CD14-positive monocyte (primary cell): ENCODE data around the gene C18orf63. TPM values are rescaled to one million over a fixed set of nuclear protein-coding genes. Genes with fewer than 3 reads are reported as not detected.

Experiments
- DNase-seq, 3 donors: peaks; one replicate each; pipeline ENCODE4 v3.0.0-alpha.2; 2011 to 2022
- H2AFZ ChIP-seq: 2 replicates; pipeline ENCODE4 v1.6.0; 2012; ENCODE audit warnings: mild to moderate bottlenecking, low read depth, low read length, inconsistent platforms; ENCODE audit not compliant: insufficient read depth, poor library complexity, severe bottlenecking
- H3K27ac ChIP-seq, 2 donors: 1 replicate in 1 of 2; 2 replicates in 1 of 2; pipeline ENCODE4 v1.5.1; 2012 to 2013; ENCODE audit warnings: low read length in 2 of 2, control low read depth in 1 of 2, inconsistent platforms in 1 of 2, low read depth in 1 of 2, mild to moderate bottlenecking in 1 of 2
- H3K27me3 ChIP-seq, 2 donors: one replicate each; pipeline versions ENCODE4 v1.6.0 to v1.6.1; 2011 to 2013; ENCODE audit warnings: low read length in 2 of 2; ENCODE audit not compliant: control insufficient read depth in 2 of 2, insufficient read depth in 2 of 2
- H3K36me3 ChIP-seq, 2 donors: replicated peaks in 1 of 2; 1 replicate in 1 of 2; 2 replicates in 1 of 2; pipeline versions ENCODE4 v1.5.1 to v1.6.1; 2012 to 2013; ENCODE audit warnings: low read length in 2 of 2, control low read depth in 1 of 2, inconsistent platforms in 1 of 2, mild to moderate bottlenecking in 1 of 2; ENCODE audit not compliant: insufficient read depth in 2 of 2, control insufficient read depth in 1 of 2
- H3K4me1 ChIP-seq, 2 donors: 1 replicate in 1 of 2; 2 replicates in 1 of 2; pipeline versions ENCODE4 v1.5.1 to v1.6.1; 2012 to 2013; ENCODE audit warnings: low read length in 2 of 2, control low read depth in 1 of 2, inconsistent platforms in 1 of 2, mild to moderate bottlenecking in 1 of 2, moderate library complexity in 1 of 2; ENCODE audit not compliant: insufficient read depth in 2 of 2, control insufficient read depth in 1 of 2
- H3K4me2 ChIP-seq: replicated peaks from 2 replicates; pipeline ENCODE3; 2012; ENCODE audit warnings: low read length, moderate library complexity, mild to moderate bottlenecking; ENCODE audit not compliant: poor library complexity, severe bottlenecking; ENCODE audit errors: extremely low read depth
- H3K4me3 ChIP-seq, 3 experiments: fragments of 200-600 bp in 1 of 3; sonication (generic) in 1 of 3; replicated peaks in 1 of 3; 1 replicate in 2 of 3; 2 replicates in 1 of 3; pipeline ENCODE4 v1.5.1; 2011 to 2013; ENCODE audit warnings: low read length in 3 of 3, mild to moderate bottlenecking in 3 of 3, control low read depth in 2 of 3, low read depth in 2 of 3, inconsistent platforms in 1 of 3, moderate library complexity in 1 of 3
- H3K79me2 ChIP-seq: 2 replicates; pipeline ENCODE4 v1.6.0; 2012; ENCODE audit warnings: mild to moderate bottlenecking, control low read depth, inconsistent platforms, low read length, moderate library complexity; ENCODE audit not compliant: insufficient read depth
- H3K9ac ChIP-seq: 2 replicates; pipeline ENCODE4 v1.6.0; 2017; ENCODE audit warnings: low read length, mild to moderate bottlenecking; ENCODE audit not compliant: insufficient read depth, poor library complexity, severe bottlenecking
- H3K9me3 ChIP-seq, 2 donors: replicated peaks in 1 of 2; 1 replicate in 1 of 2; 2 replicates in 1 of 2; pipeline versions ENCODE4 v1.5.1 to v1.6.1; 2012 to 2013; ENCODE audit warnings: low read length in 2 of 2, control low read depth in 1 of 2; ENCODE audit not compliant: control insufficient read depth in 1 of 2, insufficient read depth in 1 of 2
- H4K20me1 ChIP-seq: 2 replicates; pipeline ENCODE4 v1.6.0; 2012; ENCODE audit warnings: mild to moderate bottlenecking, low read length, control low read depth, moderate library complexity; ENCODE audit not compliant: insufficient read depth
- H3K27ac Mint-ChIP-seq, 7 donors: one replicate each; pipeline ENCODE4 v1.8.0; 2020; ENCODE audit warnings: mild to moderate bottlenecking in 7 of 7, mixed read lengths in 7 of 7, moderate library complexity in 6 of 7, inconsistent platforms in 2 of 7
- H3K27me3 Mint-ChIP-seq, 3 donors: one replicate each; pipeline ENCODE4 v1.8.0; 2021 to 2022; ENCODE audit warnings: low read depth in 3 of 3, mild to moderate bottlenecking in 3 of 3, mixed read lengths in 3 of 3, moderate library complexity in 3 of 3, inconsistent platforms in 1 of 3
- H3K36me3 Mint-ChIP-seq, 2 donors: one replicate each; pipeline ENCODE4 v1.8.0; 2020; ENCODE audit warnings: mixed read lengths in 2 of 2, inconsistent platforms in 1 of 2, mild to moderate bottlenecking in 1 of 2
- H3K4me1 Mint-ChIP-seq: one replicate; pipeline ENCODE4 v1.8.0; 2020; ENCODE audit warnings: mild to moderate bottlenecking, mixed read lengths
- H3K4me3 Mint-ChIP-seq, 2 donors: one replicate each; pipeline ENCODE4 v1.8.0; 2020; ENCODE audit warnings: mild to moderate bottlenecking in 2 of 2, mixed read lengths in 2 of 2, moderate library complexity in 1 of 2
- H3K9me3 Mint-ChIP-seq, 7 donors: one replicate each; pipeline ENCODE4 v1.8.0; 2020 to 2022; ENCODE audit warnings: mixed read lengths in 7 of 7, mild to moderate bottlenecking in 6 of 7, moderate library complexity in 6 of 7, inconsistent platforms in 2 of 7
- CTCF ChIP-seq: fragments of 200-600 bp; IDR thresholded peaks from one replicate; pipeline ENCODE4 v1.8.0; 2022; ENCODE audit warnings: antibody characterized with exemption, mild to moderate bottlenecking
- WGBS: methylation state at CpG from one replicate; pipeline ENCODE4 v1.1.5; 2013; ENCODE audit warnings: missing lambda C conversion rate; ENCODE audit not compliant: insufficient coverage; 5-methylcytosine and 5-hydroxymethylcytosine counted together
- intact Hi-C, 2 donors: fragments of 100-400 bp; cut with micrococcal nuclease; formaldehyde crosslinking; loops; one replicate each; pipeline versions ENCODE4 v1.15.0 to v1.15.1; 2023
- polyA plus RNA-seq, 3 donors: library from polyadenylated mRNA; depleted of rRNA in 1 of 3; unstranded in 2 of 3; stranded (reverse) in 1 of 3; fragments of 300-500 nt in 2 of 3; fragments of >200 nt in 1 of 3; fragmentation: Illumina TruSeq in 2 of 3; gene quantifications; 1 replicate in 2 of 3; 2 replicates in 1 of 3; pipeline ENCODE4 v1.2.3, GENCODE V29; 2012 to 2021

C18orf63 gene
- polyA plus RNA-seq, 3 donors: not detected

DNA sequence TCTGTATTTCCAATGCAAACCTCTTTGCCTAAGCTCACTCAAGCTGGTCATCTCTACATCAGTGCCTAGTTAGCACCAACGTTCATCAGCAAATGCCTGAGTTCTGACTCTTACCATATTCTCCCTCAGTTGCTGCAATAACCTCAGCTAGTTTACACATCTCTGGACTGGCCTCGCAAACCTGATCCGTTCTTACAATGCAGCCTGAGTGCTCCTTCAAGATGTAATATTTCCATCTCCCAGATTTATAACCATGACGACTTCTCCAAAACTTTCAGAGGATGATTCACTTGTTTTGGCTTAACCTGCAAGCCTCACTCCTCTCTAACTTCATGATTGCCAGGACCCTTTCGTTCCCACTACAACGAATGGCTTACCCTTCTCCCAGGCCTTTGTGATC lies 71.7 kb downstream of the C18orf63 start:
- no peak overlapping the region for H3K9ac ChIP-seq
- DNase-seq: no peak
- H3K27ac ChIP-seq: no peak overlapping the region
- Mint-ChIP-seq H3K27ac (peak overlapping the region in 1 of 7 donors; percentile 20), H3K36me3 (peaks cover 0 to 3% of the 10 kb centered on the region in 2 donors), H3K4me3 (no peak overlapping the region), H3K4me1 (peaks cover 31% of the 10 kb centered on the region), H3K9me3 (peaks cover 0 to 5% (median 0%) of the 10 kb centered on the region in 7 donors), H3K27me3 (peaks cover 0 to 3% (median 0%) of the 10 kb centered on the region in 3 donors)
- TF ChIP-seq CTCF: no peak
- no peak overlapping the region for H2AFZ ChIP-seq
- intact Hi-C loops: no loop called here
- H3K27me3 ChIP-seq: no peaks in the 10 kb centered on the region
- no peak overlapping the region for H3K4me3 ChIP-seq
- peaks cover 0 to 2% of the 10 kb centered on the region in 2 donors for H3K9me3 ChIP-seq
- no peak overlapping the region for H3K4me2 ChIP-seq
- no peaks in the 10 kb centered on the region for H3K36me3 ChIP-seq
- H3K79me2 ChIP-seq: no peaks in the 10 kb centered on the region
- H3K4me1 ChIP-seq: peaks cover 36 to 38% of the 10 kb centered on the region in 2 donors
- WGBS: 96% methylated on average over 6 of the region's 6 CpGs
- no peaks in the 10 kb centered on the region for H4K20me1 ChIP-seq

- Mint-ChIP-seq H3K27ac (peak overlapping the region in 1 of 7 donors; percentile 40), H3K4me1 (peaks cover 31% of the 10 kb centered on the region), H3K9me3 (peaks cover 0 to 5% (median 0%) of the 10 kb centered on the region in 7 donors), H3K36me3 (peaks cover 0 to 3% of the 10 kb centered on the region in 2 donors), H3K27me3 (peaks cover 0 to 3% (median 0%) of the 10 kb centered on the region in 3 donors), H3K4me3 (no peak overlapping the region)
- Histone ChIP-seq H3K36me3 (no peaks in the 10 kb centered on the region), H4K20me1 (no peaks in the 10 kb centered on the region), H3K4me3 (no peak overlapping the region), H3K27ac (no peak overlapping the region), H3K9ac (no peak overlapping the region), H3K4me2 (no peak overlapping the region), H3K9me3 (no peaks in the 10 kb centered on the region), H2AFZ (no peak overlapping the region), H3K79me2 (no peaks in the 10 kb centered on the region), H3K4me1 (peaks cover 37 to 40% of the 10 kb centered on the region in 2 donors), H3K27me3 (no peaks in the 10 kb centered on the region)
- 92% methylated on average over 1 of the region's 1 CpG for WGBS
- intact Hi-C loops: no loop called here
- DNase-seq: no peak
- TF ChIP-seq CTCF: no peak
Measured at GRCh38 chr18:74388227-74388626, 72.6 kb downstream of the C18orf63 start.
